ENCODE measurements around the gene CRYGB.

CRYGB gene

GRCh38 chr2:208146006-208146405 is at the start of gene CRYGB:
TSS of gene CRYGB (minus strand) at chr2:208146158. CDS start at chr2:208146120, 38 bp downstream.
- DNase-seq: no peak

GRCh38 chr2:208195531-208195930 is 49.6 kb upstream of the CRYGB start:
- DNase-seq: no peak

- no peak for DNase-seq
These were observed 46.8 kb upstream of the CRYGB start for GRCh38 chr2:208192611-208193236.

GRCh38 chr2:208189810-208190503 is 44.0 kb upstream of the CRYGB start, which contains the start of gene C2orf80:
TSS of gene C2orf80 (minus strand) at chr2:208190030. CDS start at chr2:208186986, 3,044 bp downstream.
- no peak for DNase-seq

GRCh38 chr2:208189069-208189809 is 43.3 kb upstream of the CRYGB start:
- DNase-seq: no peak

GRCh38 chr2:208186893-208187292 is 40.9 kb upstream of the CRYGB start:
- no peak for DNase-seq

GRCh38 chr2:208186465-208186864 is 40.5 kb upstream of the CRYGB start:
- no peak for DNase-seq

- DNase-seq: no peak
These were observed 38.2 kb upstream of the CRYGB start for GRCh38 chr2:208183972-208184705.

GRCh38 chr2:208183526-208183925 is 37.6 kb upstream of the CRYGB start:
- no peak for DNase-seq

- DNase-seq: no peak
These were observed 36.9 kb upstream of the CRYGB start for GRCh38 chr2:208182835-208183234.

- DNase-seq: no peak
These were observed 33.2 kb upstream of the CRYGB start for GRCh38 chr2:208179028-208179609.

GRCh38 chr2:208175840-208176153 is 29.8 kb upstream of the CRYGB start:
- no peak for DNase-seq

- peak; percentile 61 to 64 for DNase-seq
These were observed 29.3 kb upstream of the CRYGB start for GRCh38 chr2:208175069-208175839.

GRCh38 chr2:208174144-208174543 is 28.2 kb upstream of the CRYGB start:
- DNase-seq: no peak

- peak in 1 of 2 experiments; percentile 4 for DNase-seq
These were observed 26.2 kb upstream of the CRYGB start for GRCh38 chr2:208172125-208172524.

- no peak for DNase-seq
These were observed 19.2 kb upstream of the CRYGB start for GRCh38 chr2:208164951-208165755.

- DNase-seq: no peak
These were observed 17.5 kb upstream of the CRYGB start, which contains the start of gene CRYGA for GRCh38 chr2:208163489-208163888. TSS of gene CRYGA (minus strand) at chr2:208163589. CDS start at chr2:208163556, 33 bp downstream.

GRCh38 chr2:208156439-208156838 is 10.5 kb upstream of the CRYGB start:
- no peak for DNase-seq

GRCh38 chr2:208153156-208153555 is 7.2 kb upstream of the CRYGB start:
- DNase-seq: no peak

GRCh38 chr2:208150956-208151355 is 5.0 kb upstream of the CRYGB start:
- DNase-seq: peak; percentile 14 to 39

- DNase-seq: no peak
These were observed 4.1 kb upstream of the CRYGB start for GRCh38 chr2:208150094-208150493.
